CD14-positive monocyte (primary cell): Measurements from ENCODE around the gene SDK1. TPM values are rescaled to one million over a fixed set of nuclear protein-coding genes. Genes with fewer than 3 reads are reported as not detected.

ENCODE experiments used
- DNase-seq, 3 donors: peaks; one replicate each; pipeline ENCODE4 v3.0.0-alpha.2; 2011 to 2022
- H2AFZ ChIP-seq: 2 replicates; pipeline ENCODE4 v1.6.0; 2012; ENCODE audit warnings: mild to moderate bottlenecking, low read depth, low read length, inconsistent platforms; ENCODE audit not compliant: insufficient read depth, poor library complexity, severe bottlenecking
- H3K27ac ChIP-seq, 2 donors: 1 replicate in 1 of 2; 2 replicates in 1 of 2; pipeline ENCODE4 v1.5.1; 2012 to 2013; ENCODE audit warnings: low read length in 2 of 2, control low read depth in 1 of 2, inconsistent platforms in 1 of 2, low read depth in 1 of 2, mild to moderate bottlenecking in 1 of 2
- H3K27me3 ChIP-seq, 2 donors: one replicate each; pipeline versions ENCODE4 v1.6.0 to v1.6.1; 2011 to 2013; ENCODE audit warnings: low read length in 2 of 2; ENCODE audit not compliant: control insufficient read depth in 2 of 2, insufficient read depth in 2 of 2
- H3K36me3 ChIP-seq, 2 donors: replicated peaks in 1 of 2; 1 replicate in 1 of 2; 2 replicates in 1 of 2; pipeline versions ENCODE4 v1.5.1 to v1.6.1; 2012 to 2013; ENCODE audit warnings: low read length in 2 of 2, control low read depth in 1 of 2, inconsistent platforms in 1 of 2, mild to moderate bottlenecking in 1 of 2; ENCODE audit not compliant: insufficient read depth in 2 of 2, control insufficient read depth in 1 of 2
- H3K4me1 ChIP-seq, 2 donors: 1 replicate in 1 of 2; 2 replicates in 1 of 2; pipeline versions ENCODE4 v1.5.1 to v1.6.1; 2012 to 2013; ENCODE audit warnings: low read length in 2 of 2, control low read depth in 1 of 2, inconsistent platforms in 1 of 2, mild to moderate bottlenecking in 1 of 2, moderate library complexity in 1 of 2; ENCODE audit not compliant: insufficient read depth in 2 of 2, control insufficient read depth in 1 of 2
- H3K4me2 ChIP-seq: replicated peaks from 2 replicates; pipeline ENCODE3; 2012; ENCODE audit warnings: low read length, moderate library complexity, mild to moderate bottlenecking; ENCODE audit not compliant: poor library complexity, severe bottlenecking; ENCODE audit errors: extremely low read depth
- H3K4me3 ChIP-seq, 3 experiments: fragments of 200-600 bp in 1 of 3; sonication (generic) in 1 of 3; replicated peaks in 1 of 3; 1 replicate in 2 of 3; 2 replicates in 1 of 3; pipeline ENCODE4 v1.5.1; 2011 to 2013; ENCODE audit warnings: low read length in 3 of 3, mild to moderate bottlenecking in 3 of 3, control low read depth in 2 of 3, low read depth in 2 of 3, inconsistent platforms in 1 of 3, moderate library complexity in 1 of 3
- H3K79me2 ChIP-seq: 2 replicates; pipeline ENCODE4 v1.6.0; 2012; ENCODE audit warnings: mild to moderate bottlenecking, control low read depth, inconsistent platforms, low read length, moderate library complexity; ENCODE audit not compliant: insufficient read depth
- H3K9ac ChIP-seq: 2 replicates; pipeline ENCODE4 v1.6.0; 2017; ENCODE audit warnings: low read length, mild to moderate bottlenecking; ENCODE audit not compliant: insufficient read depth, poor library complexity, severe bottlenecking
- H3K9me3 ChIP-seq, 2 donors: replicated peaks in 1 of 2; 1 replicate in 1 of 2; 2 replicates in 1 of 2; pipeline versions ENCODE4 v1.5.1 to v1.6.1; 2012 to 2013; ENCODE audit warnings: low read length in 2 of 2, control low read depth in 1 of 2; ENCODE audit not compliant: control insufficient read depth in 1 of 2, insufficient read depth in 1 of 2
- H4K20me1 ChIP-seq: 2 replicates; pipeline ENCODE4 v1.6.0; 2012; ENCODE audit warnings: mild to moderate bottlenecking, low read length, control low read depth, moderate library complexity; ENCODE audit not compliant: insufficient read depth
- H3K27ac Mint-ChIP-seq, 7 donors: one replicate each; pipeline ENCODE4 v1.8.0; 2020; ENCODE audit warnings: mild to moderate bottlenecking in 7 of 7, mixed read lengths in 7 of 7, moderate library complexity in 6 of 7, inconsistent platforms in 2 of 7
- H3K27me3 Mint-ChIP-seq, 3 donors: one replicate each; pipeline ENCODE4 v1.8.0; 2021 to 2022; ENCODE audit warnings: low read depth in 3 of 3, mild to moderate bottlenecking in 3 of 3, mixed read lengths in 3 of 3, moderate library complexity in 3 of 3, inconsistent platforms in 1 of 3
- H3K36me3 Mint-ChIP-seq, 2 donors: one replicate each; pipeline ENCODE4 v1.8.0; 2020; ENCODE audit warnings: mixed read lengths in 2 of 2, inconsistent platforms in 1 of 2, mild to moderate bottlenecking in 1 of 2
- H3K4me1 Mint-ChIP-seq: one replicate; pipeline ENCODE4 v1.8.0; 2020; ENCODE audit warnings: mild to moderate bottlenecking, mixed read lengths
- H3K4me3 Mint-ChIP-seq, 2 donors: one replicate each; pipeline ENCODE4 v1.8.0; 2020; ENCODE audit warnings: mild to moderate bottlenecking in 2 of 2, mixed read lengths in 2 of 2, moderate library complexity in 1 of 2
- H3K9me3 Mint-ChIP-seq, 7 donors: one replicate each; pipeline ENCODE4 v1.8.0; 2020 to 2022; ENCODE audit warnings: mixed read lengths in 7 of 7, mild to moderate bottlenecking in 6 of 7, moderate library complexity in 6 of 7, inconsistent platforms in 2 of 7
- WGBS: methylation state at CpG from one replicate; pipeline ENCODE4 v1.1.5; 2013; ENCODE audit warnings: missing lambda C conversion rate; ENCODE audit not compliant: insufficient coverage; 5-methylcytosine and 5-hydroxymethylcytosine counted together
- intact Hi-C, 2 donors: fragments of 100-400 bp; cut with micrococcal nuclease; formaldehyde crosslinking; loops; one replicate each; pipeline versions ENCODE4 v1.15.0 to v1.15.1; 2023
- polyA plus RNA-seq, 3 donors: library from polyadenylated mRNA; depleted of rRNA in 1 of 3; unstranded in 2 of 3; stranded (reverse) in 1 of 3; fragments of 300-500 nt in 2 of 3; fragments of >200 nt in 1 of 3; fragmentation: Illumina TruSeq in 2 of 3; gene quantifications; 1 replicate in 2 of 3; 2 replicates in 1 of 3; pipeline ENCODE4 v1.2.3, GENCODE V29; 2012 to 2021
- TF ChIP-seq, protein P1 (sequence below): fragments of 200-600 bp; IDR thresholded peaks from one replicate; pipeline ENCODE4 v1.8.0; 2022; ENCODE audit warnings: antibody characterized with exemption, mild to moderate bottlenecking

The SDK1 gene
- polyA plus RNA-seq, 3 donors: 0.01 TPM; not detected in 2

DNA sequence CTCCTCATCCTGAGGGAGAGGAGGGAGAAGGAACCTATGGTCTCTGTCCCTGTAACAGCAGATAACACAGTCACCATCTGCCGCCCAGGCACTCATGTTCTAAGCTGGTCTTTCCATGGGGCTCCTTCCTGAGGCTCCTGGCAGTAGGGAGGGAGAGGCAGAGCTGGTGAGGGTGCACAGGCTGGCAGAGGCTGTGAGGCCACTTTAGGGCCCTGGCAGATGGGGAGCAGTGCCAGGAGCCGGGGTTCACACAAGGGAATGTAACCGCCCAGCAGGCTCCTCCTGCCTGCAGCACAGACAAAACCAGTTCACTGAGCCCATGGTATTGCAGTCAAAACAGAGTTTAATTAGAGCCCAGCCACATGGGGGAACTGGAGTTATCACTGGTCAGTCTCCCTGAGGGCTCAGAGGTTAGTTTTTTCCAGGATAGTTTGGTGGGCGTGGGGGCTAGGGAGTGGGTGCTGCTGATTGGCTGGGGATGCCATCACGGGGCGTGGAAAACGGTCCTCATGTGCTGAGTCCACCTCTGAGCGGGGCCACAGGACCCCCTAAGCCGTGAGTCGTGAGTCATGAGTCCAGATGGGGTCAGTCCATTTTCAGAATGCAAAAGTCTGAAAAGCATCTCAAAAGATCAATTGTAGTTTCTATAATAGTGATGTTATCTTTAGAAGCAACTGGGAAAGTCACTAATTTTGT, 881.7 kb downstream of the SDK1 start:
- no peaks in the 10 kb centered on the region for H4K20me1 ChIP-seq
- H3K27ac Mint-ChIP-seq: no peak overlapping the region

DNA sequence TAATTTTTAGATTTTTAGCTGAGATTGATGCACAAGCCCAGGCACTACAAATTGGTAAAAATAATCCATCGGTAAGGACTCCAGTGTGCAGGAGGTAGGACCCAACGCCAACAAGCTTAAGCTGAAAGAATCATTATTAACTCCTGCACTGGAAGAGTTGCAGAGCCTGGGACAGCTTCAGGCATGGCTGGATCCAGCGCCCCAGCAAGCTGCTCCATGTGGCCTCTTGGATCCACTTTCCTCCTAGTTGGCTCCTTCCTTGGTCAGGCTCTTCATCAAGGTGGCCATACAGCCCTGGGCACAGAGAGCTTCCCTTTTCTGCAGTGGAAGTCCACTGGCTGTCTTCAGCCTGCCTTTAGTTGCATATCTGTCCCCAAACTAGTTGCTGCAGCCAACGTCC, 883.6 kb downstream of the SDK1 start:
- WGBS: 84% methylated on average over 4 of the region's 4 CpGs

More for the DNA sequence above, 881.7 kb downstream of the SDK1 start:
- no peak overlapping the region for H3K27ac ChIP-seq
- H3K79me2 ChIP-seq: no peaks in the 10 kb centered on the region
- H3K4me3 Mint-ChIP-seq: no peak overlapping the region
- peaks cover 0 to 4% (median 0%) of the 10 kb centered on the region in 3 donors for H3K27me3 Mint-ChIP-seq
- no peak for DNase-seq
- no peak overlapping the region for H3K9ac ChIP-seq
- TF ChIP-seq, protein P1, sequence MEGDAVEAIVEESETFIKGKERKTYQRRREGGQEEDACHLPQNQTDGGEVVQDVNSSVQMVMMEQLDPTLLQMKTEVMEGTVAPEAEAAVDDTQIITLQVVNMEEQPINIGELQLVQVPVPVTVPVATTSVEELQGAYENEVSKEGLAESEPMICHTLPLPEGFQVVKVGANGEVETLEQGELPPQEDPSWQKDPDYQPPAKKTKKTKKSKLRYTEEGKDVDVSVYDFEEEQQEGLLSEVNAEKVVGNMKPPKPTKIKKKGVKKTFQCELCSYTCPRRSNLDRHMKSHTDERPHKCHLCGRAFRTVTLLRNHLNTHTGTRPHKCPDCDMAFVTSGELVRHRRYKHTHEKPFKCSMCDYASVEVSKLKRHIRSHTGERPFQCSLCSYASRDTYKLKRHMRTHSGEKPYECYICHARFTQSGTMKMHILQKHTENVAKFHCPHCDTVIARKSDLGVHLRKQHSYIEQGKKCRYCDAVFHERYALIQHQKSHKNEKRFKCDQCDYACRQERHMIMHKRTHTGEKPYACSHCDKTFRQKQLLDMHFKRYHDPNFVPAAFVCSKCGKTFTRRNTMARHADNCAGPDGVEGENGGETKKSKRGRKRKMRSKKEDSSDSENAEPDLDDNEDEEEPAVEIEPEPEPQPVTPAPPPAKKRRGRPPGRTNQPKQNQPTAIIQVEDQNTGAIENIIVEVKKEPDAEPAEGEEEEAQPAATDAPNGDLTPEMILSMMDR: no peak
- no peaks in the 10 kb centered on the region for H3K36me3 Mint-ChIP-seq
- H3K4me1 Mint-ChIP-seq: no peaks in the 10 kb centered on the region
- intact Hi-C loops: no loop called here
- H3K9me3 ChIP-seq: peaks cover 21 to 48% of the 10 kb centered on the region in 2 donors
- 89% methylated on average over 8 of the region's 10 CpGs for WGBS
- no peak overlapping the region for H3K4me3 ChIP-seq
- no peaks in the 10 kb centered on the region for H3K4me1 ChIP-seq
- no peaks in the 10 kb centered on the region for H3K27me3 ChIP-seq
- no peaks in the 10 kb centered on the region for H3K36me3 ChIP-seq
- peaks cover 22 to 66% (median 39%) of the 10 kb centered on the region in 7 donors for H3K9me3 Mint-ChIP-seq
- H2AFZ ChIP-seq: no peak overlapping the region
- no peak overlapping the region for H3K4me2 ChIP-seq

More for the DNA sequence above, 883.6 kb downstream of the SDK1 start:
- DNase-seq: no peak
- Histone ChIP-seq H2AFZ (no peak overlapping the region), H3K36me3 (no peaks in the 10 kb centered on the region), H3K27ac (no peak overlapping the region), H3K4me1 (no peaks in the 10 kb centered on the region), H4K20me1 (no peaks in the 10 kb centered on the region), H3K4me3 (no peak overlapping the region), H3K9me3 (peaks cover 21 to 39% of the 10 kb centered on the region in 2 donors), H3K4me2 (no peak overlapping the region), H3K9ac (no peak overlapping the region), H3K27me3 (no peaks in the 10 kb centered on the region), H3K79me2 (no peaks in the 10 kb centered on the region)
- TF ChIP-seq, protein P1: no peak
- peaks cover 0 to 6% (median 0%) of the 10 kb centered on the region in 3 donors for H3K27me3 Mint-ChIP-seq
- H3K9me3 Mint-ChIP-seq: peaks cover 21 to 50% (median 35%) of the 10 kb centered on the region in 7 donors
- no peaks in the 10 kb centered on the region for H3K4me1 Mint-ChIP-seq
- no peak overlapping the region for H3K27ac Mint-ChIP-seq
- intact Hi-C loops: no loop called here
- H3K4me3 Mint-ChIP-seq: no peak overlapping the region
- H3K36me3 Mint-ChIP-seq: no peaks in the 10 kb centered on the region
